Measurements from ENCODE around the gene PHC2. TPM values are rescaled to one million over a fixed set of nuclear protein-coding genes. Genes with fewer than 3 reads are reported as not detected.
A peak's percentile ranks its signal among the peaks of the same experiment; 100 is the strongest.

PHC2 gene
- total RNA-seq, 1 donor from 2014 or later, result 32.4 TPM

DNA sequence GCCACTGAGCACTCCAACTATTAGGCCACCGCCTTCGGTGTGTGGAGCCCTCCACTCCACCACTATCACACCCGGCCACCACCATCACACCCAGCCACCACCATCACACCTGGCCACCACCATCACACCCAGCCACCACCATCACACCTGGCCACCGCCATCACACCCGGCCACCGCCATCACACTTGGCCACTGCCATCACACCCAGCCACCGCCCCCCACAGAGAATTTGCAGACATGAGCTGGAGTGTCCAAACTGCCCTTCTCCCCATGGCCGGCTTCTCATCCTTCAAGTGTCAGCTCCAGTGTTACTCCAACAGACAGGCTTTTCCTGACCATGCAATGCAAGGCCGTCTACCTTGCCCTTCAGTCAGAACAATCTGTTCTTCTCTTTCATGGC is 59.6 kb downstream of the PHC2 start:
- Mint-ChIP-seq H3K27me3 (no peaks in the 10 kb centered on the region), H3K4me3 (no peak overlapping the region), H3K27ac (no peak overlapping the region), H3K36me3 (ENCODE audit: low read depth) (no peaks in the 10 kb centered on the region), H3K9me3 (no peaks in the 10 kb centered on the region), H3K4me1 (peaks cover 2% of the 10 kb centered on the region)
- intact Hi-C loops (cut with micrococcal nuclease), result no loop called here
- no peak for DNase-seq

DNA sequence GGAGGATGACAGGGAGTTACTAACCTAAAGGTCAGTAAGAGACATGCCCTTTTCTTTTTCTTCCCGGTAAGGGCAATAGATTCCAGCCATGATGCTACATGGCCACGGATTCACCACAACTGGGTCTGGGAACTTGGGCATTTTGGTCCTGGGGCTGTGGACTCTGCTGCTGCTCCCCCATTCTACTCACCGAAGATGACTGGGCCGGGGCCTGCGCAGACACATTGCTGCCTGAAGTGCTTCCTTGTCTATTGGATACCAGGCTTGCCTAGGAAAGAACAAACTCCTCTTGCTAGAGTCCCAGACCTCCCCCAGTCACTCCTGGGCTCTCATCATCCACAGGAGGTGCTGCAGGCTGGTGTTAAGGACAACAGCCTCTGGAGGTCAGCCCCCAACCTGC is 60.1 kb downstream of the PHC2 start:
- Mint-ChIP-seq H3K27ac (no peak overlapping the region), H3K27me3 (no peaks in the 10 kb centered on the region), H3K4me1 (peaks cover 2% of the 10 kb centered on the region), H3K9me3 (no peaks in the 10 kb centered on the region), H3K4me3 (no peak overlapping the region), H3K36me3 (ENCODE audit: low read depth) (no peaks in the 10 kb centered on the region)
- intact Hi-C loops (cut with micrococcal nuclease), result no loop called here
- no peak for DNase-seq

DNA sequence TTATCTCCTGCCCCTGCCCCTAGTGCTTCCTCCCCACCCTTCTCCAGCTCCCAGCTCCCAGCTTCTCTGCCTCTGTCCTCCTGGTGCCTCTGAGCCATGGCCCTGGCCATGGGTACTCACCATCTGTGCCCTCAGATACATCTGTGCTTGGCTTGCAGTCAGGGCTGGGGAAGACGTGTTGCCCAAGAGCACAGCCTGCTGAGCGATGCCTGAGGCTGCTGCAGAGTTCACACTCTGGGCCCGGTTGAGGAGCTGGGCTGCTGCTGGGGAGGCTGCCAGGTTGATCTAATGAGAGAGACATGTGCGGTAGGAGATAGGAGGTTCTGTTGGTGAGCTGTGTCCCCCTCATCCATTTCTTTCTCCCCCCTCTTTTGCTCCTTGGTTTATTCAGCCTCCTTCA is 60.6 kb downstream of the PHC2 start:
- no peaks in the 10 kb centered on the region for H3K36me3 Mint-ChIP-seq (ENCODE audit: low read depth)
- H3K27me3 Mint-ChIP-seq, result no peaks in the 10 kb centered on the region
- H3K4me1 Mint-ChIP-seq, result peaks cover 2% of the 10 kb centered on the region
- no peak overlapping the region for H3K27ac Mint-ChIP-seq
- DNase-seq, result no peak
- no peak overlapping the region for H3K4me3 Mint-ChIP-seq
- intact Hi-C loops (cut with micrococcal nuclease), result no loop called here
- no peaks in the 10 kb centered on the region for H3K9me3 Mint-ChIP-seq

DNA sequence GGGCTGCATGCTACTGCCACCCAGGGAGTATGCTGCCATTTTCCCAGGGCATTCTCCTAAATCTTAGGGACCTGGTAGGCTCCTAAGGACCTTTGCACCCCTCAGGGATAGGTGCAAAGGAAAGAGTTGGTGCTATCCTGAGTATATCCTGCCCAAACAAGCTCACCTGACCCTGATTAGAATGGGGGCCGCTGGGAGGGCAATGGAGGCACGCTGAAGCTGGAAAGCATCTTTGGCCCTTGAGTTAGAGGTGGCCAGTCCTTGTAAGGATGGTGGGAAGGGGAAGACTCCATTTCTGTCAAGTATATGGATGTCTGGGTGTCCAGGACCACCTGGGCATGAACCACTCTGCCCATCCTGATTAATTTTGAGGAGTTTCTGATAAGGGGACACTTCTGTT is 61.1 kb downstream of the PHC2 start:
- Mint-ChIP-seq H3K27me3 (no peaks in the 10 kb centered on the region), H3K4me3 (no peak overlapping the region)
- no peak for DNase-seq

DNA sequence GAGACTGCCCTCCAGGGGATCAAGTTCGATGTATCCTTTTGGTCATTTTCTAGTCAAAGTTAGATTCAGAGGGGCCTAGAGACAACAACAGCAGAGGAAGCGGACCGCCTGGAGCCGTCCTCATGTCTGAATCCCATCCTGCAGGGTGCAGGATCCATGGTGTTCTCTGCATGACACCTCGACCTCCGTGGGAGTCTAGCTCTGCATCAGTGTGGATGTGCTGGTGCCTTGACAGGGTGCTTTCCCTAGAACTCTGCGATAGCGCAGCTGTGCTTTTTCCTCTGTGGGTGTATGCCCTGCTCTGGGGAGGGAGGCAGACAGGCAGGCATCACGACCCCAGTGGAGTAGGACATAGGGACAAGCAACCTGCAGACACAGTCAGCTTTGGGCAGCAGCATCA is 61.8 kb downstream of the PHC2 start:
- intact Hi-C loops (cut with micrococcal nuclease), result loop anchor here (5.0 kb wide), 1 partner anchor 103 kb away; the partner anchor contains the start of gene ZSCAN20
- Mint-ChIP-seq H3K27ac (no peak overlapping the region), H3K4me1 (peaks cover 2% of the 10 kb centered on the region), H3K9me3 (no peaks in the 10 kb centered on the region), H3K27me3 (no peaks in the 10 kb centered on the region), H3K36me3 (ENCODE audit: low read depth) (no peaks in the 10 kb centered on the region), H3K4me3 (no peak overlapping the region)
- no peak for DNase-seq

More for the DNA sequence above, 61.1 kb downstream of the PHC2 start:
- Mint-ChIP-seq H3K4me1 (peaks cover 2% of the 10 kb centered on the region), H3K27ac (no peak overlapping the region), H3K9me3 (no peaks in the 10 kb centered on the region), H3K36me3 (ENCODE audit: low read depth) (no peaks in the 10 kb centered on the region)
- intact Hi-C loops (cut with micrococcal nuclease), result loop anchor here (5.0 kb wide), 1 partner anchor 103 kb away; the partner anchor contains the start of gene ZSCAN20

DNA sequence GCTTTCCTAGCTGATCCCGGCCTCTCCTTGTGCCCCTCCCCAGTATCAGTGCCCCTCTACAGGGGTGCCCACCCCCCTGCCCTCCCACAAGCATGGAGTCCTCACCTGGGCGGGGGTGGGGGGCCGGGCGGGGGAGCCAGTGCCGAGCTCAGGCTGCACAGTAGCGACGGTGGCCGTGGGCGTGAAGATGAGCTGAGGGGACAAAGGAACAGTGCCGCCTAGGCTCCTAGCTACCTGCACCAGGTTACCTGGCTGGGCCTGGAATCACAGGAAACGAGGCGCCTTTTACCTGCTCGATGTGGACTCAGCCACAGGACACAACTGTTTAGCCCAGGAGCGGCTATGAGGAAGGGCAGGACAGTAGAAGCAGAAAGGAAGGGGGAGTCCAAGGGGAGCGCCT is 62.5 kb downstream of the PHC2 start:
- H3K9me3 Mint-ChIP-seq, result no peaks in the 10 kb centered on the region
- H3K4me1 Mint-ChIP-seq, result peaks cover 2% of the 10 kb centered on the region
- no peak overlapping the region for H3K27ac Mint-ChIP-seq
- no peaks in the 10 kb centered on the region for H3K36me3 Mint-ChIP-seq (ENCODE audit: low read depth)
- H3K27me3 Mint-ChIP-seq, result no peaks in the 10 kb centered on the region
- intact Hi-C loops (cut with micrococcal nuclease), result loop anchor here (5.0 kb wide), 1 partner anchor 104 kb away; the partner anchor contains the start of gene ZSCAN20
- no peak overlapping the region for H3K4me3 Mint-ChIP-seq
- DNase-seq, result no peak

DNA sequence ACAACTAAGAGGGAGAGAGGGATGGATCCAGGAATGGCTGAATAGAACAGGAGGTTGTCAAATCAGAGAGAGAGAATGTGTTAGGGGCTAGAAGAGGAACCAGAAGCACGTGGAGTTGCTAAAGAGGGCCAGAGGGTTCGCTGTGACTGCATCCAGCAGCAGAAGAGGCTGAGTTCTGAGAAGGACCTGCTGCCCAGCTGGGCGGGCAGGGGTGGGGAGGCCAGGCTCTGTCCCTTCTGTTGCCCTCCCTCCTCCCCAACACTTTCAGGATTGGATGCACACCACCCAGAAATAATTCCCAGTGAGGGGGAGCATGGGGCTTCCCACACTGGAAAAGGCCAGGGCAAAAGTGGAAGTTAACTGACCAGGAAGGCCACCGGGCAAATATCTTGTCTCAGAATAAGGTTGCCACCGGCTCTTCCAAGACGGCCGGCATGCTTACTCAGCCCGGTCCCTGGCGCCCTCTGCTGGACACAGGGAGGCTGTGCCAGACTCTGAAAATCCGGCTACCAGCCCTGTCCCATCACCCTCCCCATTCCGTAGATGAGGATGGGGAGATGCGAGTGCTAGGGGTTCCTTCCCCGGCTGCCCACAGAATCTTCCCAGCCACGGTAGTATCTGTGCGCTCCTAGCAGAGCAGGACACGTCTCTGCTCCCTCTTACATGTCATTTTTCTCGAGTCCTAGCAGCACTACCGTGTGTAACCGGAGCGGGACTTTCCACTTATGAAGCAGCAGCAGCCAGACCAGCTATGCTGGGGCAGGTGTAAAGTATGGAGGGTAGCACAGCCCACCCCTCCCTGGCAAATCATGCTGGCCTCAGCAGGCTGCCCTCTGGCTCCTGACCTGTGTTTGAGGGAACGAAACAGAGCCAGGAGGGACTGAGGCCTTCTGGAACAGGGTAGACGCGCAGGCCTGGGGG is 63.1 kb downstream of the PHC2 start:
- Mint-ChIP-seq H3K9me3 (no peaks in the 10 kb centered on the region), H3K36me3 (ENCODE audit: low read depth) (no peaks in the 10 kb centered on the region), H3K4me1 (peaks cover 2% of the 10 kb centered on the region), H3K27ac (no peak overlapping the region), H3K27me3 (no peaks in the 10 kb centered on the region), H3K4me3 (no peak overlapping the region)
- intact Hi-C loops (cut with micrococcal nuclease), result loop anchor here (1.0 to 5.0 kb wide), 2 partner anchors 72 to 105 kb away; partner anchors contain the start of gene ZSCAN20
- peak; percentile 95 for DNase-seq

DNA sequence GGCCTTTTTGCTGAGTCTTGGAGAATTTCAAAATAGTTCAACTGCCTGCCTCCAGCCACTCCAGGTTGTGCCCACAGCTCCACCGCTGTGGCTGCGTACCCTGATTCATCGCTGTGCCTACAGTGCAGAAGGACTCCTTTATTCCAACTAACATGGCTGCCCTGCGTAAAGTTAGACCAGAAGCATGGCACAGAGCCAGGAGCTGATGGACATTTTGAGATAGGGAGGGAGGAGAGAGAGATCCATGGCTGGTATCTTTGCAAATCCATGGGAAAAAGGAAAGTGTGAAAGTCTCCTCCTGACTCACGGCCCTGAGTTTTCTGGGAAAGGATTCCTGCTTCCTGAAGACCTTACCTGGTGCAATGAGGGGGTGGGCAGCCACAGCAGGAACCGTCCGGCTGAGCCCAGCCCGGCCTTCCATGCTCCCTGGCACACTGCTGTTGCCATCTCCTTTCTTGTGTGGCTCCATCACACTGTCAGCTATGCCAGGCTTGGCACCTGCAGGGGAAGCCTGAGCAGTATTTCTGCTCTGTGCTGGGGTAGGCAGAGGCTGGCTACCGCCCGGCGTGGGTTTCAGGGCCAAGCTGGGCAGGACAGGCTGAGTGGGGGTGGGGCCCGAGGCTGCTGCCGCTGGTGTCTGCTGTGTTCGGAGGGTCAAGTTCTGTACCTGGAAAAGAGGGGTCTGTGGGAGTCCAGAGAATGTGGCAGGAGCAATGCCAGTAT is 64.0 kb downstream of the PHC2 start:
- no peaks in the 10 kb centered on the region for H3K9me3 Mint-ChIP-seq
- H3K27me3 Mint-ChIP-seq, result no peaks in the 10 kb centered on the region
- peaks cover 6% of the 10 kb centered on the region for H3K4me1 Mint-ChIP-seq
- no peaks in the 10 kb centered on the region for H3K36me3 Mint-ChIP-seq (ENCODE audit: low read depth)
- H3K27ac Mint-ChIP-seq, result no peak overlapping the region
- intact Hi-C loops (cut with micrococcal nuclease), result loop anchor here (1.0 to 5.0 kb wide), 2 partner anchors 72 to 105 kb away; partner anchors contain the start of gene ZSCAN20
- H3K4me3 Mint-ChIP-seq, result no peak overlapping the region
- DNase-seq, result no peak

DNA sequence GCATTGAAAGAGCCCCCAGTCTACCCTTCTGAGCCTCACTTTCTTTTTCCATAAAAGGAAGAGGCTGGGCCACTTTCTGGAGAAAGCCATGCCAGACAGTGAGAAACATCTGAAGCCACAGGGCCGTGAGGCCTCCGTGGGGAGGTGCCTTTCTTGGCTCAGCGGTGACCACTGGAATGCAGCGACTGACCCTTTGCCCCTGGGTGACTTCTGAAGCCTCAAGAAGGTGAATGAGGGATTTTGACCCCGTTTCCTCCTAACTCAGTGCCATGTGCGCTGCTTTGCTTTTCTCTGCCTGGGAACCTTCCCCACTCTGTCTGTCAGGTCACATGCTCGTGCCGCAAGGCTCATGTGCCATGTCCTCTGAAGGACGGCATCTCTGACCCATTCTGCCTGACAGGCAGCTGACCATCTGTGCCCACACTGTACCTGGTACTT is 65.3 kb downstream of the PHC2 start:
- Mint-ChIP-seq H3K9me3 (no peaks in the 10 kb centered on the region), H3K27ac (no peak overlapping the region), H3K36me3 (ENCODE audit: low read depth) (no peaks in the 10 kb centered on the region), H3K27me3 (no peaks in the 10 kb centered on the region), H3K4me3 (no peak overlapping the region), H3K4me1 (peaks cover 11% of the 10 kb centered on the region)
- DNase-seq, result no peak
- intact Hi-C loops (cut with micrococcal nuclease), result loop anchor here (5.0 kb wide), 1 partner anchor 107 kb away; the partner anchor contains the start of gene ZSCAN20

DNA sequence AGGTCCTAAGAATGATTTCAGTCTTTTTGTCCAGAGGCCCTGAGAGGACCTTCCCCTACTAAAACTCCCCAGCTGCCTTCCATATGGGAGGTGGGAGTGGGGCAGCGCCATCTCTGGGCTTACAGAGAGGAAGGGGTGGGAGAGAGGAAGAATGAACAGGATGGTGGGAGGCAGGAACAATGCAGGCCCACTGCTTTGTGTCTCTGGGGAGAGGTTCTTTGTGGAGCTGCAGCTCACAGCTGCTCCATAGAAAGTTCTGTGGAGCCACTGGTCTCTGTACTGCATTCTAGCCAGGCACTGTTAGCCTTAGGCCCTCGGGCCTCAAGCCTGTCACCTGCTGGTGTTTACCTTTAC is 66.4 kb downstream of the PHC2 start:
- no peaks in the 10 kb centered on the region for H3K27me3 Mint-ChIP-seq
- no peaks in the 10 kb centered on the region for H3K36me3 Mint-ChIP-seq (ENCODE audit: low read depth)
- H3K4me3 Mint-ChIP-seq, result no peak overlapping the region
- no peak overlapping the region for H3K27ac Mint-ChIP-seq
- H3K4me1 Mint-ChIP-seq, result peaks cover 11% of the 10 kb centered on the region
- intact Hi-C loops (cut with micrococcal nuclease), result no loop called here
- DNase-seq, result no peak
- no peaks in the 10 kb centered on the region for H3K9me3 Mint-ChIP-seq

DNA sequence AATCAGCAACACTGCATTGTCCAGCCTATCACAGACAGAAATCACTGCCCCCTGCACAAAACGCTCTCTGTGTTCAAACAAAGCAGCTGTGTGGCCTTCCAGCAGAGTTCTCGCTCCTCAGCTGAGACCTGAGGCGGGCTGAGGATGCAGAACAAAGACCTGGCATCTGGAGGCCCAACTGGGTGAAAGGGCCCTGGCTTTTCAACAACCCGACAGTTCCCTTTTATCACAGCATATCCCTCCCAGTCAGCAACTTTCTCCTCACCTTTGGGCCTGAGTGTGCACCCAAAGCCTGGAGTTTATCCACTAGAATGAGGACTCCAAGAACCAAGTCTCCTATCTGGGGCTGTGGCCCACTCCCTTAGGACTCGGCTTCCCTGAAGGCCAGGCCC is 67.4 kb downstream of the PHC2 start:
- H3K36me3 Mint-ChIP-seq (ENCODE audit: low read depth), result no peaks in the 10 kb centered on the region
- no peaks in the 10 kb centered on the region for H3K9me3 Mint-ChIP-seq
- no peak overlapping the region for H3K27ac Mint-ChIP-seq
- intact Hi-C loops (cut with micrococcal nuclease), result no loop called here
- peaks cover 11% of the 10 kb centered on the region for H3K4me1 Mint-ChIP-seq
- no peak for DNase-seq
- no peak overlapping the region for H3K4me3 Mint-ChIP-seq
- H3K27me3 Mint-ChIP-seq, result no peaks in the 10 kb centered on the region

DNA sequence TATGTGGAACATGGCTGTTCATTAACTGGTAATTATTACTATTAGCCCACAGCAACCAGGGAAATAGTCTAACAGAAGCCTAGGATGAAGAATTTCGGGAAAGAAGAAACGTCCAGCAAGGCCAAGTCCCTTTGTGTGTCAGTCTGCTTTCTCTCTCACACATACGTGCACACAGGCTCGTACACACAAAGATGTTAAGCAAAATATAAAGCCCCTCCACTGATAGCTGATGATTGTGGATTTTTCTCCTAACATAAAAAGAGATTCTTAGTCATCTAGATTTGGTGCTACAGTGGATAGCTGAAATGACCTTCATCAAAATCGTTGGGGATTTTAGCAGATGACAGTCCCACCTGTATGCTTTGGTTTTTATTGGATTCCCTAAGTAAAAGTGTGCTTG is 67.9 kb downstream of the PHC2 start:
- H3K4me3 Mint-ChIP-seq, result no peak overlapping the region
- H3K4me1 Mint-ChIP-seq, result peaks cover 11% of the 10 kb centered on the region
- intact Hi-C loops (cut with micrococcal nuclease), result no loop called here
- no peaks in the 10 kb centered on the region for H3K9me3 Mint-ChIP-seq
- no peaks in the 10 kb centered on the region for H3K27me3 Mint-ChIP-seq
- no peaks in the 10 kb centered on the region for H3K36me3 Mint-ChIP-seq (ENCODE audit: low read depth)
- H3K27ac Mint-ChIP-seq, result no peak overlapping the region
- no peak for DNase-seq

DNA sequence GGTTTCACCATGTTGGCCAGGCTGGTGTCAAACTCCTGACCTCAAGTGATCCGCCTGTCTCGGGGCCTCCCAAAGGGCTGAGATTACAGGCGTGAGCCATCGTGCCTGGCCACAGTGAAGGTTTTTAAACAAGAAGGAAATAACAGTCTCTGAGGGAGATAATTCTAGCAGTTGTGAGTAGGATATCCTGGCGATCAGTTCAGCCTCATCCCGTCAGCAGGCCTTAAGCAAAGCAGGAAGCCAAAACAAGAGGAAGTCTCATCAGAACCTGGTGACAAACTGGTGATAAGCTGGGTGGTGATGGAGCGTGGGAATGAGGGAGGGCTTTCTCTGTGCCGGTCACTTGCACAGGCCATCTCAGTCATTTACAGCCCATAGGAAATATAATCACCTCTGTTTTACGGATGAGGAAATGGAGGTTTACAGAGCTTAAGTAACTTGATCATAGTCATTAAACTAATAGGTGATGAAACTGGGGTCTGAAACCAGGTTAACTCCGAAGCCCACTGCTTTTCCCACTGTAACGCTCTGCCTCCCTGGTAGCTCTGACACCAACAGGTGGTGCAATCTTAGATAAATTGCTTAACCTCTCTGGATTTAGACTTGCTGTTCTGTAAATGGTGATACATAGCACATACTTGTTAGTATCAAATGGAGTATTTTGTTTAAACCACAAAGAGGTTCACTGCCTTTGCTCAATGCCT is 69.2 kb downstream of the PHC2 start:
- Mint-ChIP-seq H3K27ac (no peak overlapping the region), H3K27me3 (no peaks in the 10 kb centered on the region), H3K4me3 (no peak overlapping the region), H3K9me3 (no peaks in the 10 kb centered on the region), H3K4me1 (peaks cover 9% of the 10 kb centered on the region), H3K36me3 (ENCODE audit: low read depth) (no peaks in the 10 kb centered on the region)
- intact Hi-C loops (cut with micrococcal nuclease), result no loop called here
- DNase-seq, result no peak

Measured in activated CD4-positive, alpha-beta T cell treated with anti-CD3 and anti-CD28 coated beads, Interleukin-2, amount 10 ng/mL, durations not matched to agents 24 days and 14 days (primary cell).